ENCODE results near the gene SIL1. TPM values are rescaled to one million over a fixed set of nuclear protein-coding genes. Genes with fewer than 3 reads are reported as not detected.
A peak's percentile ranks its signal among the peaks of the same experiment; 100 is the strongest.

The SIL1 gene
- total RNA-seq, 1 donor from 2014 or later = 26.1 TPM

GRCh38 chr5:138951986-138952735 lies 246.0 kb downstream of the SIL1 start:
- Histone ChIP-seq H3K9me3 (ENCODE audit: control insufficient read depth in 3 of 3, low read length in 3 of 3) (no peaks in the 10 kb centered on the region), H3K4me3 (ENCODE audit: low read length in 3 of 3) (peak overlapping the region in 2 of 3 donors; percentile 32 to 64), H3K27me3 (ENCODE audit: control insufficient read depth in 3 of 3, insufficient read depth in 3 of 3, low read length in 3 of 3) (no peaks in the 10 kb centered on the region), H3K27ac (ENCODE audit: low read depth, low read length) (peak overlapping the region; percentile 90), H3K9ac (ENCODE audit: low read depth in 1 of 3, low read length in 3 of 3) (peak overlapping the region; percentile 6 to 72 (median 65)), H3K4me1 (ENCODE audit: control insufficient read depth in 3 of 3, insufficient read depth in 3 of 3, low read length in 3 of 3) (peaks cover 53 to 82% (median 67%) of the 10 kb centered on the region in 3 donors), H3K36me3 (ENCODE audit: control insufficient read depth in 3 of 3, insufficient read depth in 3 of 3, low read length in 3 of 3) (peaks cover 4 to 10% (median 6%) of the 10 kb centered on the region in 3 donors)

- H3K27ac ChIP-seq (ENCODE audit: low read depth, low read length) = no peak overlapping the region
- no peaks in the 10 kb centered on the region for H3K27me3 ChIP-seq (ENCODE audit: control insufficient read depth in 3 of 3, insufficient read depth in 3 of 3, low read length in 3 of 3)
- peaks cover 10 to 18% (median 14%) of the 10 kb centered on the region in 3 donors for H3K36me3 ChIP-seq (ENCODE audit: control insufficient read depth in 3 of 3, insufficient read depth in 3 of 3, low read length in 3 of 3)
- H3K9ac ChIP-seq (ENCODE audit: low read depth in 1 of 3, low read length in 3 of 3) = peak overlapping the region in 1 of 3 donors; percentile 33
- H3K9me3 ChIP-seq (ENCODE audit: control insufficient read depth in 3 of 3, low read length in 3 of 3) = no peaks in the 10 kb centered on the region
- no peak overlapping the region for H3K4me3 ChIP-seq (ENCODE audit: low read length in 3 of 3)
- H3K4me1 ChIP-seq (ENCODE audit: control insufficient read depth in 3 of 3, insufficient read depth in 3 of 3, low read length in 3 of 3) = peaks cover 53 to 82% (median 67%) of the 10 kb centered on the region in 3 donors
Measured at GRCh38 chr5:138951091-138951985, 246.8 kb downstream of the SIL1 start.

- peaks cover 48 to 77% (median 63%) of the 10 kb centered on the region in 3 donors for H3K4me1 ChIP-seq (ENCODE audit: control insufficient read depth in 3 of 3, insufficient read depth in 3 of 3, low read length in 3 of 3)
- peaks cover 10 to 23% (median 17%) of the 10 kb centered on the region in 3 donors for H3K36me3 ChIP-seq (ENCODE audit: control insufficient read depth in 3 of 3, insufficient read depth in 3 of 3, low read length in 3 of 3)
- no peak overlapping the region for H3K27ac ChIP-seq (ENCODE audit: low read depth, low read length)
- no peaks in the 10 kb centered on the region for H3K27me3 ChIP-seq (ENCODE audit: control insufficient read depth in 3 of 3, insufficient read depth in 3 of 3, low read length in 3 of 3)
- H3K9ac ChIP-seq (ENCODE audit: low read depth in 1 of 3, low read length in 3 of 3) = peak overlapping the region in 2 of 3 donors; percentile 23 to 33
- no peaks in the 10 kb centered on the region for H3K9me3 ChIP-seq (ENCODE audit: control insufficient read depth in 3 of 3, low read length in 3 of 3)
- H3K4me3 ChIP-seq (ENCODE audit: low read length in 3 of 3) = no peak overlapping the region
Measured at GRCh38 chr5:138950421-138951031, 247.6 kb downstream of the SIL1 start.

GRCh38 chr5:138949988-138950387 lies 248.2 kb downstream of the SIL1 start:
- H3K4me1 ChIP-seq (ENCODE audit: control insufficient read depth in 3 of 3, insufficient read depth in 3 of 3, low read length in 3 of 3) = peaks cover 42 to 72% (median 57%) of the 10 kb centered on the region in 3 donors
- H3K9me3 ChIP-seq (ENCODE audit: control insufficient read depth in 3 of 3, low read length in 3 of 3) = no peaks in the 10 kb centered on the region
- H3K9ac ChIP-seq (ENCODE audit: low read depth in 1 of 3, low read length in 3 of 3) = peak overlapping the region in 2 of 3 donors; percentile 23 to 25
- H3K27ac ChIP-seq (ENCODE audit: low read depth, low read length) = no peak overlapping the region
- H3K4me3 ChIP-seq (ENCODE audit: low read length in 3 of 3) = no peak overlapping the region
- H3K36me3 ChIP-seq (ENCODE audit: control insufficient read depth in 3 of 3, insufficient read depth in 3 of 3, low read length in 3 of 3) = peaks cover 10 to 23% (median 17%) of the 10 kb centered on the region in 3 donors
- H3K27me3 ChIP-seq (ENCODE audit: control insufficient read depth in 3 of 3, insufficient read depth in 3 of 3, low read length in 3 of 3) = no peaks in the 10 kb centered on the region

- Histone ChIP-seq H3K36me3 (ENCODE audit: control insufficient read depth in 3 of 3, insufficient read depth in 3 of 3, low read length in 3 of 3) (peaks cover 12 to 23% (median 17%) of the 10 kb centered on the region in 3 donors), H3K27me3 (ENCODE audit: control insufficient read depth in 3 of 3, insufficient read depth in 3 of 3, low read length in 3 of 3) (no peaks in the 10 kb centered on the region), H3K4me3 (ENCODE audit: low read length in 3 of 3) (no peak overlapping the region), H3K9ac (ENCODE audit: low read depth in 1 of 3, low read length in 3 of 3) (no peak overlapping the region), H3K4me1 (ENCODE audit: control insufficient read depth in 3 of 3, insufficient read depth in 3 of 3, low read length in 3 of 3) (peaks cover 35 to 64% (median 50%) of the 10 kb centered on the region in 3 donors), H3K9me3 (ENCODE audit: control insufficient read depth in 3 of 3, low read length in 3 of 3) (no peaks in the 10 kb centered on the region), H3K27ac (ENCODE audit: low read depth, low read length) (no peak overlapping the region)
Measured at GRCh38 chr5:138949223-138949574, 249.0 kb downstream of the SIL1 start.

GRCh38 chr5:138948471-138949222 lies 249.5 kb downstream of the SIL1 start:
- no peak overlapping the region for H3K9ac ChIP-seq (ENCODE audit: low read depth in 1 of 3, low read length in 3 of 3)
- H3K36me3 ChIP-seq (ENCODE audit: control insufficient read depth in 3 of 3, insufficient read depth in 3 of 3, low read length in 3 of 3) = peaks cover 14 to 23% (median 17%) of the 10 kb centered on the region in 3 donors
- H3K27me3 ChIP-seq (ENCODE audit: control insufficient read depth in 3 of 3, insufficient read depth in 3 of 3, low read length in 3 of 3) = no peaks in the 10 kb centered on the region
- peaks cover 29 to 59% (median 44%) of the 10 kb centered on the region in 3 donors for H3K4me1 ChIP-seq (ENCODE audit: control insufficient read depth in 3 of 3, insufficient read depth in 3 of 3, low read length in 3 of 3)
- no peak overlapping the region for H3K27ac ChIP-seq (ENCODE audit: low read depth, low read length)
- no peaks in the 10 kb centered on the region for H3K9me3 ChIP-seq (ENCODE audit: control insufficient read depth in 3 of 3, low read length in 3 of 3)
- H3K4me3 ChIP-seq (ENCODE audit: low read length in 3 of 3) = no peak overlapping the region

GRCh38 chr5:138947780-138948179 lies 250.4 kb downstream of the SIL1 start:
- no peak overlapping the region for H3K27ac ChIP-seq (ENCODE audit: low read depth, low read length)
- H3K9me3 ChIP-seq (ENCODE audit: control insufficient read depth in 3 of 3, low read length in 3 of 3) = no peaks in the 10 kb centered on the region
- peaks cover 14 to 23% (median 17%) of the 10 kb centered on the region in 3 donors for H3K36me3 ChIP-seq (ENCODE audit: control insufficient read depth in 3 of 3, insufficient read depth in 3 of 3, low read length in 3 of 3)
- H3K4me3 ChIP-seq (ENCODE audit: low read length in 3 of 3) = no peak overlapping the region
- H3K9ac ChIP-seq (ENCODE audit: low read depth in 1 of 3, low read length in 3 of 3) = no peak overlapping the region
- peaks cover 20 to 50% (median 35%) of the 10 kb centered on the region in 3 donors for H3K4me1 ChIP-seq (ENCODE audit: control insufficient read depth in 3 of 3, insufficient read depth in 3 of 3, low read length in 3 of 3)
- no peaks in the 10 kb centered on the region for H3K27me3 ChIP-seq (ENCODE audit: control insufficient read depth in 3 of 3, insufficient read depth in 3 of 3, low read length in 3 of 3)

- H3K9ac ChIP-seq (ENCODE audit: low read depth in 1 of 3, low read length in 3 of 3) = no peak overlapping the region
- no peaks in the 10 kb centered on the region for H3K27me3 ChIP-seq (ENCODE audit: control insufficient read depth in 3 of 3, insufficient read depth in 3 of 3, low read length in 3 of 3)
- peaks cover 13 to 42% (median 27%) of the 10 kb centered on the region in 3 donors for H3K4me1 ChIP-seq (ENCODE audit: control insufficient read depth in 3 of 3, insufficient read depth in 3 of 3, low read length in 3 of 3)
- no peak overlapping the region for H3K4me3 ChIP-seq (ENCODE audit: low read length in 3 of 3)
- H3K36me3 ChIP-seq (ENCODE audit: control insufficient read depth in 3 of 3, insufficient read depth in 3 of 3, low read length in 3 of 3) = peaks cover 14 to 23% (median 17%) of the 10 kb centered on the region in 3 donors
- no peak overlapping the region for H3K27ac ChIP-seq (ENCODE audit: low read depth, low read length)
- no peaks in the 10 kb centered on the region for H3K9me3 ChIP-seq (ENCODE audit: control insufficient read depth in 3 of 3, low read length in 3 of 3)
Measured at GRCh38 chr5:138946831-138947560, 251.2 kb downstream of the SIL1 start.

GRCh38 chr5:138946241-138946623 lies 251.9 kb downstream of the SIL1 start:
- H3K27ac ChIP-seq (ENCODE audit: low read depth, low read length) = no peak overlapping the region
- H3K4me3 ChIP-seq (ENCODE audit: low read length in 3 of 3) = no peak overlapping the region
- no peaks in the 10 kb centered on the region for H3K27me3 ChIP-seq (ENCODE audit: control insufficient read depth in 3 of 3, insufficient read depth in 3 of 3, low read length in 3 of 3)
- peaks cover 14 to 21% (median 20%) of the 10 kb centered on the region in 3 donors for H3K36me3 ChIP-seq (ENCODE audit: control insufficient read depth in 3 of 3, insufficient read depth in 3 of 3, low read length in 3 of 3)
- H3K9me3 ChIP-seq (ENCODE audit: control insufficient read depth in 3 of 3, low read length in 3 of 3) = no peaks in the 10 kb centered on the region
- H3K4me1 ChIP-seq (ENCODE audit: control insufficient read depth in 3 of 3, insufficient read depth in 3 of 3, low read length in 3 of 3) = peaks cover 5 to 34% (median 20%) of the 10 kb centered on the region in 3 donors
- peak overlapping the region in 1 of 3 donors; percentile 16 for H3K9ac ChIP-seq (ENCODE audit: low read depth in 1 of 3, low read length in 3 of 3)

All from skeletal muscle tissue (tissue), 4 donors.